ENCODE measurements around the gene ARID1B.

DNA sequence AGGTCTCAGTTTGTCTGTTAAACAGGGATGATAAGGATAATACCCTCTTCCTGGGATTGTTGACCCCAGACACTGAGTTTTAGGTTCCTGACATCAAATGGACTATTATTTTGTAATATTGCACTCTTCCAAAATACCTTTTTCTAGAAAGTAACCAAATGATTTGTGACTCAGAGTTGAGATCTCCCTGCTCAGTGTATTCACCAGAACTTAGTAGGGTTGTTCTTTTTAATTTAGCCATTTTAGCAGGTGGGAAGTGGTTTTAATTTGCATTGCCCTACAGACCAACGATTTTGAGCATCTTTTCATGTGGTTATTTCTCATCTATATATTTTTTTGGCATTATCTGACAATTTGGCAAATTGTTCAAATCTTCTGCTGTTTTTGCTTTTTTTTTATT, 471.1 kb downstream of the ARID1B start:
- TF ChIP-seq, protein P1, sequence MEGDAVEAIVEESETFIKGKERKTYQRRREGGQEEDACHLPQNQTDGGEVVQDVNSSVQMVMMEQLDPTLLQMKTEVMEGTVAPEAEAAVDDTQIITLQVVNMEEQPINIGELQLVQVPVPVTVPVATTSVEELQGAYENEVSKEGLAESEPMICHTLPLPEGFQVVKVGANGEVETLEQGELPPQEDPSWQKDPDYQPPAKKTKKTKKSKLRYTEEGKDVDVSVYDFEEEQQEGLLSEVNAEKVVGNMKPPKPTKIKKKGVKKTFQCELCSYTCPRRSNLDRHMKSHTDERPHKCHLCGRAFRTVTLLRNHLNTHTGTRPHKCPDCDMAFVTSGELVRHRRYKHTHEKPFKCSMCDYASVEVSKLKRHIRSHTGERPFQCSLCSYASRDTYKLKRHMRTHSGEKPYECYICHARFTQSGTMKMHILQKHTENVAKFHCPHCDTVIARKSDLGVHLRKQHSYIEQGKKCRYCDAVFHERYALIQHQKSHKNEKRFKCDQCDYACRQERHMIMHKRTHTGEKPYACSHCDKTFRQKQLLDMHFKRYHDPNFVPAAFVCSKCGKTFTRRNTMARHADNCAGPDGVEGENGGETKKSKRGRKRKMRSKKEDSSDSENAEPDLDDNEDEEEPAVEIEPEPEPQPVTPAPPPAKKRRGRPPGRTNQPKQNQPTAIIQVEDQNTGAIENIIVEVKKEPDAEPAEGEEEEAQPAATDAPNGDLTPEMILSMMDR (IDR thresholded peaks at IDR 0.05): no peak
- TF ChIP-seq EZH2 (IDR thresholded peaks at IDR 0.05; ENCODE audit: borderline replicate concordance, insufficient read depth, low read depth, low read length, poor library complexity, severe bottlenecking): no peak
